ENCODE measurements around the gene NOTCH3.

Gene NOTCH3

GRCh38 chr19:15125232-15126067 is 75.3 kb downstream of the NOTCH3 start:
- peak; percentile 84 to 98 (median 94) for DNase-seq

GRCh38 chr19:15124572-15125231 is 76.1 kb downstream of the NOTCH3 start:
- peak in 8 of 56 donors; percentile 12 to 47 (median 30) for DNase-seq

- DNase-seq = peak in 50 of 56 donors; percentile 13 to 80 (median 64)
Measured at GRCh38 chr19:15123900-15124299, 76.9 kb downstream of the NOTCH3 start.

DNA sequence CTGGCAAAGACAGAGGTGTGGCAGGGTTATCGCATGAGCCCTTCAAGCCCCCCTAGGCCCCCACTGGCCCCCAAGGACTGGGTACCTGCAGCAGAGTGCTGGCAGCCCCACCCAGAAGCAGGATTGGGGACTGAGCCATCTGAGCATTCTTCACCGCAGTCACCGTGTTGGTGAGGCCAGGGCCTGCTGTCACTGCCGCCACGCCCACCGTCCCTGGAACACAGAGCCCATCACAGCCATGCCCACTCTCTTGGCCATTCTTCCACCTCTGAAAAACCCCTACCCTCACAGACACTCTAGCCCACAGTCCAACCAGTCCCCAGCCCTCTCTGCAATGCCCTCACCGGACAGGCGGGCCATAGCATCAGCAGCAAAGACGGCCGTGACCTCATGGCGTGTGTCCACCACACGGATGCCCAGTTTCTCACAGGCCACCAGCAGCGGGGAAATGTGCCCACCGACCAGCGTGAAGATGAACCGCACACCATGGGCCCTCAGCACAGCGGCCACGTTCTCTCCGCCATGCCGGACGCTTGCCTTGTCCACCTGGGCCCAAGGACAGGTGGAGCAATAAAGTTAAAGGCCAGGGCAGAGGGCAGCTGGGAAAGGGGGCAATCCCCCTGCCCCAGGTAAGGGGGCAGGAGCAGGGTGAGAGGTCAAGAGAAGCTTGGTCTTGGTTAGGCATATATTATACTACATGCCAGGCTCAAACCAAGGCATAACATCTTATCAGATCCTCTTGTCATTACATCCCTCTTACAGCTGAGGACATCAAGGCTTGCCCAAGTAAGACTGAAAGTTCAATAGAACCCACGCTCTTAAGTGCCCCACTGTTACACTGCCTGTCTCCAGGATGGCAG is 77.5 kb downstream of the NOTCH3 start:
- no peak for DNase-seq

- DNase-seq = no peak
Measured at GRCh38 chr19:15122331-15123030, 78.3 kb downstream of the NOTCH3 start.

DNA sequence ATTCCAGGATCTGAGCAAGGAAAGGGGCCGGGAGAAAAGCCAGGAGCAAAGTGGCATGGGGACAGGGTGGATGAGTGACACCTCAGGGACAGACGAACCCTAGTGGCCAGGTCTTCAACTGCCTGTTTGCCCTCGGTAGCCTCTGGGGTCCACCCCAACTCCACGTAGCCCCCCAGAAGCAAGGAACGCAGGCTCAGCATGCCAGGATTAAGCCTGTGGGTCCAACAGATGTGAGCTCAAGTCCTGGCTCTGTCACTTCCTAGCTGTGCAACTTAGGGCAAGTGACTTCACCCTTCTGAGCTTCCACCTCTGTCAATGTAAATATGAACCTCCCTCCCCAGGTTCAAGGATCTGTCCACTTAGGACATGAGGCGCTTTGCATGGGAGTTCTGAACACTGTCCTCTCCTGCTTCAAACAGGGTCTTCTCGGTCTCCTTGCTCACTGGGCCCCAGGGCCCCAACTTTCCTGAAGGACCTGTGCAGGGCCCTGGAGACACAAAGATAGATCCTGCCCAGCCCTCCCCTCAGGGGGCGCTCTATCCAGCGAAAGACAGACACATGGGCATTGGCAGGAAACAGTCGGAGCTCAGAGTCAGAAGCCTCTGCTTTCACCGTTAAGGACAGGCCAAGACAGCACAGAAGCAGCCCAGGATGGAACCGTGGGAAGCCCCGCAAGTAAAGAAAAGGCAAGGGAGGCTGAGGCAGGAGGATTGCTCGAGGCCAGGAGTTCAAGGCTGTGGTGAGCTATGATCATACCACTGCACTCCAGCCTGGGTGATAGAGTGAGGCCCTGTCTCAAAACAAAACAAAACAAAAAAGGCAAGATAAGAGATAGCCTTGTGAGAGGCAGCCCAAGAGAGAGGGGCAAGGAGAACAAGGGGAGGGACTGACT is 80.4 kb downstream of the NOTCH3 start:
- no peak for DNase-seq

DNA sequence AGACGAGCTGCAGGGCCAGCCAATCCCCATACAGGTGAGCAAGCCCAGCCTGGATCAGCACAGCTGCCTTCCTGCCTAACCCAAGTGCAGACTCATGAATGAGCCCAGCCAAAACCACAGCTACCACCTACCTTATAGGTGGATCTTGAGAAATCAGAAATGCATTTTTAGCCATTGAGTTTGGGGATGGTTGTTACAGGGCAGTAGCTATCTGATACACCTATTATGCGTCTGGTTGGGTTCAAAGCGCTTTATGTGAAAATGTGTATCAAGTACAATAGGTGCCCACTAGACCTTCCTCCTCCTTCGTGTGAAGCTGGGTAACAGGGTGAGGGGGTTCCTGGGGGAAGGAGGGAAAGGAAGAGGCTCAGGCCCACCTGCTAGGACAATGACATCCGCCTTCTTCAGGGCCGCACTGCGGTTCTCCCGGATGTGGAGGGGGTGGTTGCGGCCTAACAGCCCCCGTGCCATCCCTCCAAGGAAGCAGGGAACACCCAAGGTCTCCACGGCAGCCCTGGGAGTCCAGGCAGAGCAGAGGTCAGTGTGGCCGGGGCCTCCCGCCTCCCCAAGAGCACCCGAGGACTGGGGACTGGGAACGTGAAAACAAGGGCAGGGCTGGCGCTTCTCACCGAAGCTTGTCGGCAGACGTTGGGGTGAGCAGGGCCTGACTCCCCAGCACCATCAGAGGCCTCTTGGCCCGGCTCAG is 81.9 kb downstream of the NOTCH3 start:
- DNase-seq = no peak

- no peak for DNase-seq
Measured at GRCh38 chr19:15118248-15118647, 82.5 kb downstream of the NOTCH3 start.

DNA sequence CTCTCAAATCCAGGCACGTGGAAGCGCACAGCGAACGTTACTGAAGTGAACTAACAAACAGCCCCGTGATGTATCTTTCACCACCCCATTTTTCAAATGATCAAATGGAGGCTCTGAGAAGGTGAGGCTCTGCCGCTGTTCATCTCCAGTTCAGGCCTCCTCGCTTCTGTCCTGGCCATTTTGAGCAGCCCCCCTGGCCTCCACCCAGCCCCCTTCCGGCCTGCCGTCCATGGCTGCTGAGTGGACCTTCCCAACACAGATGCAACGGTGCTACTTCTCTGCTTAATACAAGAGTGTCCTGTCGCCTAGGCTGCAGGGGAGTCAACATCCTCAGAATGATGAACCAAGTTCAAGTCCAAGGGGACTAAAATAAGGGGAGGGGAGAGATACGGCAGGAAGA is 83.9 kb downstream of the NOTCH3 start:
- no peak for DNase-seq

- no peak for DNase-seq
Measured at GRCh38 chr19:15115762-15116615, 84.8 kb downstream of the NOTCH3 start.

DNA sequence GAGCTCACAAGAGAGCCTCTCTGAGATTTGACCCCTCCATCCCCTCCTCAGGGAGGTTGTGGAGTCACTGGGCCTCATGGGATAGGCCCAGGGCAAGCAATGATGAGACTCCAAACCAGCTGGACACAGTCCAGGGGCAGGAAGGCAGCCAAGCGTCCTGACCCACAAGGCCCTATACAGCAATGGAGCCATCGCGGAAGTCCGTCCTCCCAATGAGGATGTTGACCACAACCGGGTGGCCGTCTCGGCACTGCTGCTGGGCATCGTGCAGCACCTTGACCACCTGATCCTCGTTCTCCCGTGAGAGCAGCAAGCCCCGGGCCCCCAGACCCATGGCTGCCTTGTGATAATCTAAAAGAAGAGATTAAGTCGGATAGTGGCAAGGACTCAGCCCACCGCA is 85.7 kb downstream of the NOTCH3 start:
- DNase-seq = peak in 19 of 56 donors; percentile 5 to 50 (median 14)

- no peak for DNase-seq
Measured at GRCh38 chr19:15114153-15114540, 86.6 kb downstream of the NOTCH3 start.

- no peak for DNase-seq
Measured at GRCh38 chr19:15113245-15114152, 87.3 kb downstream of the NOTCH3 start.

GRCh38 chr19:15112385-15112784 is 88.4 kb downstream of the NOTCH3 start:
- DNase-seq = no peak

DNA sequence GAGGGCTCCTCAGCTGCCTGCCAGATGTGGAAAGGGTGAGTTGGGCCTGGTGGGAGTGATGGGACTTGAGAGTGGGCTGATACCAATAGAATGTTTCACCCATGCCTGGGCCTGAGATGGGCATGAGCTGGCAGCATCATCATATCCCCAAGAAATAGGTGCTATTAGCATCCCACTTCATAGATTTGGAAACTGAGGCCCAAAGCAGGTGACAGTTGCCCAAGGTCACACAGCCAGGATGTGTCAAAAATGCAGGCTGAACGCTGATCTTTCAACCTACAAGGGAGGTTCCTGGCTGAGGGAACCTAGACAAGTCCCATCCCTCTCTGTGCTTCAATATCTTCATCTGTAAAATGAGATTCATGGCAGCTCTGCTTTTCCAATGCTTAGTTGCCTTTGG is 89.0 kb downstream of the NOTCH3 start:
- no peak for DNase-seq

DNA sequence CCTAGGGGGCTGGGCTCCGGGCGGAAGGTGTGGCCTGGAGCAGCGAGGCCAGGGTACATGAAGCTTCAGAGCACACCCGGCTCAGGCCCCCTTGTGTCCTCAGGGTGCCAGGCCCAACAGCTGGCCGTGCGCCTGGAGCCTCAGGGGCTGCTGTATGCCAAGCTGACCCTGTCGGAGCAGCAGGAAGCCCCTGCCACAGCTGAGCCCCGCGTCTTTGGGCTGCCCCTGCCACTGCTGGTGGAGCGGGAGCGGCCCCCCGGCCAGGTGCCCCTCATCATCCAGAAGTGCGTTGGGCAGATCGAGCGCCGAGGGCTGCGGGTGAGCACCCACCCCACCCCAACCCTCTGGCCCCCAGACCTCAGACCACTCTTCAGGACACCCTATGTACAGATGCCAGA is 90.4 kb downstream of the NOTCH3 start:
- DNase-seq = no peak

DNA sequence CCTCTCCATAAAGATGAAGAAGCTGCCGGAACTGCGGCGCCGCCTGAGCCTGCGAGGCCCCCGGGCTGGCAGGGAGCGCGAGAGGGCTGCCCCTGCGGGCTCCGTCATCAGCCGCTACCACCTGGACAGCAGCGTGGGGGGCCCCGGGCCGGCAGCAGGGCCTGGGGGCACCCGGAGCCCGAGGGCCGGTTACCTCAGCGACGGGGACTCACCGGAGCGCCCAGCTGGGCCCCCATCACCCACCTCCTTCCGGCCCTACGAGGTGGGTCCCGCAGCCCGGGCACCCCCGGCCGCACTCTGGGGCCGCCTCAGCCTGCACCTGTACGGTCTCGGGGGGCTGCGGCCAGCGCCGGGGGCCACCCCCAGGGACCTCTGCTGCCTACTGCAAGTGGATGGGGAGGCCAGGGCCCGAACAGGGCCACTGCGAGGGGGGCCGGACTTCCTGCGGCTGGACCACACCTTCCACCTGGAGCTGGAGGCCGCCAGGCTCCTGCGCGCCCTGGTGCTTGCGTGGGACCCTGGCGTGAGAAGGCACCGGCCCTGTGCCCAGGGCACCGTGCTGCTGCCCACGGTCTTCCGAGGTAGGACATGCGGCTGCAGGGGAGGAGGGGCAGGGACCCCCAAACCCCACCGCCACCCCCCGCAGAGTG is 90.9 kb downstream of the NOTCH3 start:
- DNase-seq = no peak
